NCI-H1694 (cell line): ENCODE data around the gene KCNT1.

Source experiments
- DNase-seq: peaks from one replicate; lab custom pipeline; 2025; lab: John Stamatoyannopoulos, UW

KCNT1 gene

GRCh38 chr9:135700525-135700924 is 1.5 kb upstream of the KCNT1 start:
- no peak for DNase-seq

GRCh38 chr9:135701067-135701958 is 672 bp upstream of the KCNT1 start:
- no peak for DNase-seq

GRCh38 chr9:135703726-135704125 is 1.7 kb downstream of the KCNT1 start:
- DNase-seq, result no peak

GRCh38 chr9:135704483-135704882 is 2.5 kb downstream of the KCNT1 start:
- DNase-seq, result no peak

- no peak for DNase-seq
These were observed 3.4 kb downstream of the KCNT1 start for GRCh38 chr9:135705376-135705775.

GRCh38 chr9:135706288-135706687 is 4.3 kb downstream of the KCNT1 start:
- no peak for DNase-seq

DNA sequence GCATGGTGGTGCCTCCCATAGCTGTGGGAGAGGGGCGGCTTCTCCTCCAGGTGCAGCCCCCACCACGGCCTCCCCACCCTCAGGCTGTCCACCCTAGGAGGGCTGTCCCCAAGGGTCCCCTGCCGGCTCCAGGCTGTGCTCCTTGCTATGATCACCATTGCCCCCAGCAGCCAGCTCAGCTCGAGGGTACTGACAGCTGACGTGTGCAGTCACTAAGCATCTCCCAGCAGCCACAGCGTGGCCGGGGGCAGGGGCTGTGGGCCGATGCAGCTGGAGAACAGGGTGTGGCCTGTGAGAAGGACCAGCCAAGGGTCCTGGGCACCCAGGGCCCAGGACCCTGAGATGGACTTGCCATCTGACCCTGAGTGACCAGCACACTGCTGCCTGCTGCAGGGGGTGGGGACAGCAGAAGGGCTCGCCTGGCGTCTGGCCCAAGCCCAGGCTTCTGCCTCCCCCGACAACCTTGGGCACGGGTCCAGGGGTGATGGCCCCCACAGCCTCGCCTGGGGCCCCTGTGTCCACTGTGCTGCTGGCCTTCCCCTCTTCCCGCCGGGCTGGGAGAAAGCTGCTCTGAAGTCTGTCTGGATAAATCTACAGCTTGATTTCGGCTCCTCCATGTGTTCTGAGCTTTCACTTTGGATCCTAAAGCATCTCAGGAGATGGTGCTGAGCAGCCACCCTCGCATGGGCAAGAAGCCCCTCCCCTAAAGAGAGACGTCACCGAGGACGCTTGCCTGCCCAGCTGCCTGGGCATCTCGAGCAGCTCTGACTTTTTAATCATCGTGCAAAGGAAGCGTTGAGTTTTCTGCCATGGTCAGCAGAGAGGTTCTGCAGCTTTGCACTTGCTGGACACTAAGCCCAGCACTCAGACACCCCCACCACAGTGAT is 5.5 kb downstream of the KCNT1 start:
- DNase-seq, result no peak

- no peak for DNase-seq
These were observed 6.2 kb downstream of the KCNT1 start for GRCh38 chr9:135708164-135708563.

GRCh38 chr9:135711391-135711790 is 9.4 kb downstream of the KCNT1 start:
- DNase-seq, result no peak

- no peak for DNase-seq
These were observed 9.9 kb downstream of the KCNT1 start for GRCh38 chr9:135711881-135712280.

- no peak for DNase-seq
These were observed 10.8 kb downstream of the KCNT1 start for GRCh38 chr9:135712613-135713295.

DNA sequence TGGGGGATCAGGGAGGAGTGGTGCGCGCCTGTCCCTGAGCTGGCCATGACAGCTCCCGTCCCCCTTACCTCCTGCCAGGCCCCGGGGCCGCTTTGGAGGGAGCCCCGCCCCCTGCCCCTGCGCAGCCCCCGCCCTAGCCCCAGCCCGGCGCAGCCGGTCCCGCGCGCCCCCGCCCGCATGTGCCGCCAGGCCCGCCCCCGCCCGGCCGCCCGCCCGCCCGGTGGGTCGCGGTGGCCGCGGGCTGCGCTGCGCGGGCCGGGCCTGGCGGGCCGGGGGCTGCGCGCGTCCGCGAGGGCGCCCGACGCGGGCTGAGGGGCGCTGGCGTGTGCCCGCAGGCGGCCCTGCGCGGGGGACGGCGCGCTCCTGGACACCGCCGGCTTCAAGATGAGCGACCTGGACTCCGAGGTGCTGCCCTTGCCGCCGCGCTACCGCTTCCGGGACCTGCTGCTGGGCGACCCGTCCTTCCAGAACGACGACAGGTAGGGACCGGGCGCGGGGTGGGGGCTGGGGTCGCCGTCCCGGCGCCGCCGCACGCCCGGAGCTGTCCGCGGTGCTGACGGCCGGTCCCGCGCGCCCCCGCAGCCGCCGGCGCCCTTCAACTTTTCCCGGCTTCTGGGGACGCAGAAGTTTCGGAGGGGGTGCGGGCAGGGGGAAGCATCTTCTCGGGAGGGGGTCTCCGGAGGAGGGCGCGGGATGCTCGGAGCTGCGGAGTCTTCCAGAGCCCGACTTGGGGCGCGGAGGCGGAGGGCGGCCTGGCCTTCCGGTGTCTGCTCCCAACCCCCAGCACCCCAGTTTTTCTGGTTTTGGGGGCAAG is 12.5 kb downstream of the KCNT1 start:
- no peak for DNase-seq

DNA sequence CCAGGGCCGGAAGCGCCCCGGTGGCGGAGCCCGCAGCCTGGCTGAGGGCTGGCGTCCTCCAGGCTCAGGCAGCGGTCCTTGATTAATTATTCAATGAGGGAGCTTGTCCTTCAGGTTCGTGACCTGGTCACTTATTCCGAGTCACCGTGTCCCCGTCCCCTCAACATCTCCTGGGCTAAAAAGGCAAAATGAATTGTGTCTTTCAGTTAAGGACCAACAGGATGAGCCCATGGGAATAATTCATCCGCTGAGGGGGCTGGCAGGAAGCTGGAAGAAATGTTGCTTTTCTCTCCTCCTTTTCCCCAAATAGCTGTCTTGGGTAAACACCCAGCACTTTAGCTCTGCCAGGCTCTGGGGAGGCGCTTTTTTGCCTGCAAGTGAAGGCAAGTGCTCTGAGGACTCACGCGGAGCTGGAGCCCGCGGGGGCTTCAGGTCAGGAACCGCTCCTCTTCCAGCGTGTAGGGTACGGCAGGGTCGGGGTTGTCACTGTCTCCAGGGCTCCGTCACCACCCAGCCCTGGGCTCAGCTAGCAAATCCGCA is 13.1 kb downstream of the KCNT1 start:
- no peak for DNase-seq

DNA sequence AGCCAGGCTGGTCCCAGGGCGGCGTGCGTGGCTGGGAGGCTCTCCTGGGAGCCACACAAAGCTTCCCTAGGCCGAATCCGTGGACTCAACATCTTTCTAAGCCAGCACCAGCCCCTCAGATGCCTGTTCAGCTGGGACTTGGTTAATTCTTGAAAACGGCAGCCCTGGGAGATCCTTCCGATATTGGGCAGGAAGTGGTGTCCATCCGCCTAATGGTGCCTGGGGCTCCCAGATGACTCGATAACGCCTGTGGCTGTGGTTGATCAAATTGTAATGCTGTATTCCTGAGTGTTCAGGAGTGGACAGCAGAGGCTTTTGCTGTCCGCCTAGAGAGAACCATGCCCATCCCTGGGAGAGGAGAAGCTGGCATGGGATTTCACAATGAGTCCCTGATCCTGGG is 14.1 kb downstream of the KCNT1 start:
- DNase-seq, result no peak

GRCh38 chr9:135717410-135717809 is 15.4 kb downstream of the KCNT1 start:
- DNase-seq, result no peak

GRCh38 chr9:135718616-135719015 is 16.6 kb downstream of the KCNT1 start:
- DNase-seq, result peak; percentile 23

- DNase-seq, result no peak
These were observed 17.5 kb downstream of the KCNT1 start for GRCh38 chr9:135719472-135719871.

DNA sequence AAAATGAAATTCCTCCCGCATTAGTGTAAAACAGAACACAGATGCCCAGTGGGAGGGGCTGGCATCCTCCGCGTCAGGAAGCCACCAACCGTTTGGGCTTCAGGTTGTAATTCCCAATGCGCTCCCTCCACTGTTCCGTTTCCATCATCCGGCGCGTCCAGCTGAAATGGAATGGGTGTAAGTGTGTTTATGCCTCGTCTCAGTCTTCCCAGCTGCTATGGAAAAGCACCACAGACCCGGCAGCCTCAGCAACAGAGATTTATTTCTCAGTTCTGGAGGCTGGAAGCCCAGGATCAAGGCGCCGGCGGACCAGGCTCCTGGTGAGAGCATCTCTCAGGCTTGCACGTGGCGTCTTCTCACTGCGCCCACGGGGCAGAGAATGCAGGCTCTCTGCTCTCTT is 20.4 kb downstream of the KCNT1 start:
- DNase-seq, result no peak

- DNase-seq, result no peak
These were observed 22.3 kb downstream of the KCNT1 start for GRCh38 chr9:135724186-135724787.

GRCh38 chr9:135726138-135726853 is 24.3 kb downstream of the KCNT1 start:
- DNase-seq, result no peak
